GM12878 (cell line): ENCODE data around the gene LTA. TPM values are rescaled to one million over a fixed set of nuclear protein-coding genes. Genes with fewer than 3 reads are reported as not detected.

Experiments
- ATAC-seq: fragments of 200-7000 bp; cut with Tn5 transposase; 3 replicates; pipeline ENCODE4 v1.9.1; 2020; ENCODE audit warnings: mild to moderate bottlenecking, moderate library complexity
- BruUV-seq: library from RNA; stranded (reverse); fragments of 400-500 nt; replicated peaks from 2 replicates; lab custom pipeline; 2021; lab: Mats Ljungman, UMichigan
- CTCF ChIA-PET: fragments of 300-600 bp; sonication (Branson Sonifier 250); formaldehyde crosslinking; extraction: SDS; loops from one replicate; lab custom pipeline; 2021; ENCODE audit warnings: inconsistent platforms; lab: Yijun Ruan, JAX
- POLR2A ChIA-PET: fragments of 350-600 bp; formaldehyde crosslinking; extraction: SDS; loops from one replicate; lab custom pipeline; 2021; ENCODE audit warnings: inconsistent platforms; lab: Charles Lee
- RAD21 ChIA-PET: fragments of 300-600 bp; sonication (Branson Sonifier 250); formaldehyde crosslinking; loops from one replicate; lab custom pipeline; 2023; ENCODE audit warnings: antibody characterized with exemption; ENCODE audit not compliant: unreplicated experiment; lab: Charles Lee
- SMC1A ChIA-PET: fragments of 300-600 bp; sonication (Branson Sonifier 250); formaldehyde crosslinking; loops from one replicate; lab custom pipeline; 2023; ENCODE audit not compliant: unreplicated experiment, uncharacterized antibody; lab: Charles Lee
- DNase-seq: peaks from one replicate; pipeline ENCODE4 v3.0.0-alpha.2; 2011; ENCODE audit warnings: low read depth, low spot score
- FAIRE-seq: peaks from 3 replicates; lab custom pipeline; 2011; peaks lifted over from hg19 to GRCh38; lab: Jason Lieb, UNC
- H2AFZ ChIP-seq: 2 replicates; pipeline ENCODE4 v1.6.0; 2011; ENCODE audit warnings: low read depth, low read length, control low read depth; ENCODE audit not compliant: control insufficient read depth
- H3K27ac ChIP-seq: 2 replicates; pipeline ENCODE4 v1.5.1; 2011; ENCODE audit warnings: control low read depth; ENCODE audit not compliant: control insufficient read depth, insufficient read depth
- H3K27me3 ChIP-seq, 2 experiments: replicated peaks in 1 of 2; 2 replicates each; pipeline versions ENCODE4 v1.6.0 to v1.6.1; 2011; ENCODE audit warnings: low read length in 1 of 2; ENCODE audit not compliant: control insufficient read depth in 2 of 2, insufficient read depth in 2 of 2
- H3K36me3 ChIP-seq, 2 experiments: 2 replicates each; pipeline ENCODE4 v1.5.1; 2011; ENCODE audit warnings: low read length in 1 of 2; ENCODE audit not compliant: control insufficient read depth in 2 of 2, insufficient read depth in 2 of 2
- H3K4me1 ChIP-seq: 2 replicates; pipeline ENCODE4 v1.6.1; 2011; ENCODE audit warnings: mild to moderate bottlenecking, low read length, moderate library complexity, mixed read lengths; ENCODE audit not compliant: control insufficient read depth, insufficient read depth
- H3K4me2 ChIP-seq: 2 replicates; pipeline ENCODE4 v1.6.0; 2011; ENCODE audit warnings: control low read depth; ENCODE audit not compliant: control insufficient read depth, insufficient read depth
- H3K4me3 ChIP-seq: fragments of 200-600 bp; sonication (generic); 2 replicates; pipeline ENCODE4 v1.5.1; 2016
- H3K79me2 ChIP-seq: 2 replicates; pipeline ENCODE4 v1.6.0; 2011; ENCODE audit warnings: low read length; ENCODE audit not compliant: control insufficient read depth, insufficient read depth
- H3K9ac ChIP-seq: 2 replicates; pipeline ENCODE4 v1.8.0; 2011; ENCODE audit warnings: low read length, control low read depth, mixed read lengths; ENCODE audit not compliant: control insufficient read depth, insufficient read depth
- H3K9me3 ChIP-seq: replicated peaks from 3 replicates; pipeline ENCODE4 v1.5.1; 2011; ENCODE audit warnings: mild to moderate bottlenecking, low read length; ENCODE audit not compliant: control insufficient read depth, insufficient read depth
- H4K20me1 ChIP-seq: 2 replicates; pipeline ENCODE4 v1.6.0; 2011; ENCODE audit not compliant: control insufficient read depth, insufficient read depth
- CTCF ChIP-seq, 3 experiments: IDR thresholded peaks in 2 of 3; conservative IDR thresholded peaks in 1 of 3; 2 replicates each; pipeline ENCODE4 v1.5.1; 2011; ENCODE audit warnings: low read depth in 3 of 3, low read length in 3 of 3, mild to moderate bottlenecking in 3 of 3, control low read depth in 2 of 3, moderate library complexity in 2 of 3, inconsistent platforms in 1 of 3, mixed read lengths in 1 of 3; ENCODE audit not compliant: control insufficient read depth in 2 of 3, insufficient read depth in 1 of 3; ENCODE audit errors: extremely low read depth in 1 of 3
- MAX ChIP-seq: IDR thresholded peaks from 2 replicates; pipeline ENCODE4 v1.6.1; 2012; ENCODE audit warnings: low read depth, low read length, improper control_type of control experiment
- PKNOX1 ChIP-seq: fragments of 450-650 bp; IDR thresholded peaks from 2 replicates; pipeline ENCODE4 v1.6.1; 2016; ENCODE audit warnings: mild to moderate bottlenecking
- RAD21 ChIP-seq: IDR thresholded peaks from 2 replicates; pipeline ENCODE4 v1.6.1; 2011; ENCODE audit warnings: mild to moderate bottlenecking, low read depth, low read length, moderate library complexity; ENCODE audit not compliant: insufficient read depth
- RELA ChIP-seq: fragments of 450-650 bp; IDR thresholded peaks from 2 replicates; pipeline ENCODE4 v1.8.0; 2014; ENCODE audit warnings: borderline replicate concordance; ENCODE audit not compliant: partially characterized antibody
- RUNX3 ChIP-seq: IDR thresholded peaks from 2 replicates; pipeline ENCODE4 v1.6.1; 2012; ENCODE audit warnings: low read length, inconsistent platforms
- SIX5 ChIP-seq: IDR thresholded peaks from 2 replicates; pipeline ENCODE4 v1.6.1; 2011; ENCODE audit warnings: mild to moderate bottlenecking, low read depth, low read length, moderate library complexity; ENCODE audit not compliant: severe bottlenecking
- SMARCA5 ChIP-seq: fragments of 450-650 bp; IDR thresholded peaks from 2 replicates; pipeline ENCODE4 v1.6.1; 2017; ENCODE audit warnings: mild to moderate bottlenecking
- SMC3 ChIP-seq: IDR thresholded peaks from 2 replicates; pipeline ENCODE4 v1.6.1; 2011; ENCODE audit warnings: low read length, improper control_type of control experiment, borderline replicate concordance
- YBX1 ChIP-seq: fragments of 450-650 bp; IDR thresholded peaks from 2 replicates; pipeline ENCODE4 v1.6.1; 2016; ENCODE audit warnings: antibody characterized with exemption
- WGBS: methylation state at CpG from one replicate; pipeline ENCODE4 v1.1.6; 2016; ENCODE audit warnings: low lambda C conversion rate; ENCODE audit not compliant: insufficient replicate concordance, insufficient coverage; ENCODE audit errors: missing lambda C conversion rate; 5-methylcytosine and 5-hydroxymethylcytosine counted together
- in situ Hi-C: fragments of 300-500 bp; cut with MboI; formaldehyde crosslinking; loops from 9 replicates; pipeline ENCODE4 v1.14.3; 2018; ENCODE audit warnings: mixed read lengths
- intact Hi-C: fragments of 100-400 bp; cut with micrococcal nuclease; formaldehyde crosslinking; loops from one replicate; pipeline ENCODE4 v1.14.2; 2022; ENCODE audit not compliant: unreplicated experiment
- polyA plus RNA-seq, 11 experiments: library from polyadenylated mRNA; depleted of rRNA in 4 of 11; unstranded in 6 of 11; stranded (reverse) in 5 of 11; fragments of >200 nt; fragmentation: Nextera tagmentation in 4 of 11; fragmentation: Illumina TruSeq in 1 of 11; extraction: Ambion mirVana in 4 of 11; extraction: Trizol in 1 of 11; gene quantifications; 1 replicate in 1 of 11; 2 replicates in 10 of 11; pipeline versions ENCODE4 v1.2.1 to v1.2.3, GENCODE V29; 2011 to 2016; ENCODE audit warnings: inconsistent platforms in 2 of 11, missing spikeins in 2 of 11, low read depth in 1 of 11
- total RNA-seq, 4 experiments: library from RNA; depleted of rRNA in 3 of 4; stranded (reverse); fragments of >200 nt in 3 of 4; fragmentation: Illumina TruSeq in 1 of 4; extraction: Trizol in 1 of 4; gene quantifications; 2 replicates each; pipeline versions ENCODE4 v1.2.1 to v1.2.3, GENCODE V29; 2013 to 2021

The LTA gene
- total and polyA plus RNA-seq, 10 of the 15 experiments (the other 5 are each of a cell fraction or from before 2014, with no cell fraction given), result 27.5 to 100 (median 75.1) TPM

GRCh38 chr6:31597006-31597405, 24.9 kb downstream of the LTA start:
- POLR2A ChIA-PET, result interaction anchor here (0.9 to 8.5 kb wide), 8 partner anchors 16 to 68 kb away, joined by 3 to 282 read pairs (median 12); partner anchors contain the start of genes ATP6V1G2, DDX39B, GPANK1 and LST1
- no peaks in the 10 kb centered on the region for H4K20me1 ChIP-seq
- no peak overlapping the region for H3K4me3 ChIP-seq
- H3K36me3 ChIP-seq, result no peaks in the 10 kb centered on the region
- in situ Hi-C loops (loop anchor here (5.0 kb wide), 2 partner anchors 50 to 105 kb away; partner anchors contain the start of genes ATP6V1G2 and NFKBIL1), intact Hi-C loops (loop anchor here (10.0 kb wide), 1 partner anchor 202 kb away; no protein-coding TSS in a partner anchor)
- no peak overlapping the region for H3K4me2 ChIP-seq
- no peak overlapping the region; the same call in 1 of the 2 replicates for H2AFZ ChIP-seq
- no peaks in the 10 kb centered on the region for H3K9me3 ChIP-seq
- no peak overlapping the region for H3K27ac ChIP-seq
- DNase-seq, result no peak
- H3K27me3 ChIP-seq, result no peaks in the 10 kb centered on the region
- no peaks in the 10 kb centered on the region for H3K79me2 ChIP-seq
- ATAC-seq, result peak; percentile 84
- H3K9ac ChIP-seq, result no peak overlapping the region
- CTCF ChIA-PET, result interaction anchor here (0.7 to 31.0 kb wide), 15 partner anchors 10 to 699 kb away, joined by 3 to 2098 read pairs (median 4); partner anchors contain the start of genes AIF1, ATP6V1G2, C6orf47 and DDX39B
- FAIRE-seq, result no peak
- 2% methylated on average over 2 of the region's 2 CpGs for WGBS
- SMC1A ChIA-PET, result interaction anchor here (0.6 to 45.5 kb wide), 10 partner anchors 15 to 236 kb away, joined by 3 to 1989 read pairs (median 6); partner anchors contain the start of genes AIF1, ATP6V1G2, DDX39B and LST1
- no TSS peak for BruUV-seq
- RAD21 ChIA-PET, result interaction anchor here (1.3 to 12.5 kb wide), 7 partner anchors 16 to 234 kb away, joined by 4 to 668 read pairs (median 66); partner anchors contain the start of genes AIF1, ATP6V1G2, C6orf47 and DDX39B
- TF ChIP-seq MAX (no peak), RELA (peak; percentile 22), SMARCA5 (peak; percentile 75), CTCF (IDR thresholded peaks at IDR 0.05 in 2 of 3, conservative IDR thresholded peaks at IDR 0.05 in 1 of 3; ENCODE audit: control insufficient read depth in 2 of 3, extremely low read depth in 1 of 3, insufficient read depth in 1 of 3, low read depth in 3 of 3, low read length in 3 of 3) (peak; percentile 45 to 64 (median 56)), SMC3 (peak; percentile 86; the same call in 1 of the 2 replicates), SIX5 (no peak), RUNX3 (peak; percentile 37; the same call in 1 of the 2 replicates), YBX1 (no peak), RAD21 (peak; percentile 74), PKNOX1 (peak; percentile 60)
- TF ChIP-seq, all 136 proteins: peak for 7
- H3K4me1 ChIP-seq, result peaks cover 18% of the 10 kb centered on the region
